Karpas-422 (cell line): Measurements from ENCODE around the gene ATP8B4. TPM values are rescaled to one million over a fixed set of nuclear protein-coding genes. Genes with fewer than 3 reads are reported as not detected.

ENCODE experiments used
- DNase-seq: peaks from one replicate; pipeline ENCODE4 v3.0.0-alpha.2; 2015
- H2AFZ ChIP-seq: fragments of 200-600 bp; sonication (generic); 2 replicates; pipeline ENCODE4 v1.6.1; 2014; ENCODE audit warnings: antibody characterized with exemption, low read length, mixed read lengths
- H3K27ac ChIP-seq: fragments of 200-600 bp; sonication (generic); 2 replicates; pipeline ENCODE4 v1.5.1; 2014; ENCODE audit warnings: mild to moderate bottlenecking, low read length, moderate library complexity
- H3K27me3 ChIP-seq: fragments of 200-600 bp; sonication (generic); 2 replicates; pipeline ENCODE4 v1.6.1; 2014; ENCODE audit warnings: low read length, mixed read lengths
- H3K36me3 ChIP-seq: fragments of 200-600 bp; sonication (generic); 2 replicates; pipeline ENCODE4 v1.6.1; 2014; ENCODE audit warnings: low read length, mixed read lengths; ENCODE audit not compliant: insufficient read depth
- H3K4me1 ChIP-seq: fragments of 200-600 bp; sonication (generic); 2 replicates; pipeline ENCODE4 v1.6.1; 2014; ENCODE audit warnings: mild to moderate bottlenecking, low read length, mixed read lengths
- H3K4me2 ChIP-seq: fragments of 200-600 bp; sonication (generic); 2 replicates; pipeline ENCODE4 v1.6.1; 2014; ENCODE audit warnings: low read length, low read depth, mild to moderate bottlenecking; ENCODE audit not compliant: poor library complexity, severe bottlenecking
- H3K4me3 ChIP-seq: fragments of 200-600 bp; sonication (generic); 2 replicates; pipeline ENCODE4 v1.5.1; 2014; ENCODE audit warnings: mild to moderate bottlenecking, antibody characterized with exemption, low read length, mixed read lengths
- H3K79me2 ChIP-seq: fragments of 200-600 bp; sonication (generic); 2 replicates; pipeline ENCODE4 v1.6.1; 2014; ENCODE audit warnings: mild to moderate bottlenecking, low read length, mixed read lengths
- H3K9ac ChIP-seq: fragments of 200-600 bp; sonication (generic); 2 replicates; pipeline ENCODE4 v1.6.0; 2014; ENCODE audit warnings: low read length
- H3K9me2 ChIP-seq: fragments of 200-600 bp; sonication (generic), shearing (Covaris generic); replicated peaks from 2 replicates; pipeline ENCODE4 v1.6.0; 2014; ENCODE audit warnings: mild to moderate bottlenecking, low read length, moderate library complexity; ENCODE audit not compliant: insufficient read depth
- H3K9me3 ChIP-seq: fragments of 300-700, 200-600 bp; sonication (generic); 2 replicates; pipeline ENCODE4 v1.6.1; 2014; ENCODE audit warnings: low read length, mixed read lengths
- H4K20me1 ChIP-seq: fragments of 200-600 bp; sonication (generic); 2 replicates; pipeline ENCODE4 v1.6.1; 2014; ENCODE audit warnings: mild to moderate bottlenecking, antibody characterized with exemption, low read length, low read depth; ENCODE audit not compliant: insufficient read depth
- total RNA-seq: library from RNA; depleted of rRNA; stranded (reverse); fragments of >200 nt; shearing (Covaris generic); gene quantifications from 2 replicates; pipeline ENCODE4 v1.2.3, GENCODE V29; 2014; ENCODE audit warnings: low replicate concordance

ATP8B4 gene
- total RNA-seq, 1 experiment from 2014 or later: not detected

DNA sequence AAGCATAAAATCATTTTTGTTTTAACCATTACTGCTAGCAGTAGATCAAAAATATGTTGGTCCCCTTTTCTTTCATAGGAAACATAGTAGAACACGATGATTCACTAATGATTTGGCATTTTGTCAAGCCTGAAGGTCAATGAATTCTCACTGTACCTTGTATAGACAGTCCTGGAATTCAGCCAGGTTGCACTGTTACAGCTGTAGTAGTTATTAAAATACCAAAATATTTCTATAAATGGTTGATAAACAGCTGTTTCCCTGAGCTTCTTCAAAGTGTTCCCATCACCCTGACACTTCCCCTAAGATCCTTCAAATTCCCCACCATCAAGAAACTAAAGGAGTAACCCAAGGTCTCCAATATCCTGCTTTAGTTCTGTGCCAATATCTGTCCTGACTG, 200.9 kb downstream of the ATP8B4 start:
- H3K9ac ChIP-seq: no peak overlapping the region
- no peak overlapping the region for H3K4me2 ChIP-seq

DNA sequence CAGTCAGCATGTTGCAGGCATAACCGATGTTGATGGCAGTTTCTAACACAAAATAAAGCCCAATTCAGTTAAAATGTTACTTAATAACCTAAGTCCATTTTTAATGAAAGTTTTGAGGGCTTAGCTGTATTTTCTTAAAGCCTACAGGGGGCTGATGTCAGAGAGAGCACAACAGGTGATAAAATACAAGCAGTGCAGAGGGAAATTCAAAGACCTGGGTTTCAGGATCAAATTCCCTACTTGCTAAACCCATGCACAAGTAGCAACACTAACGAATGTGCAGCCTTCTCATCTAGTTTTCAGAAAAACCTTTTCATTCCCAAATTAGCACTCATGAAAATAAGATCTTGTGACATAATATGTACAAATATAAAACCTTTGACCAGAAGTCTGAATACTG, 202.0 kb downstream of the ATP8B4 start:
- no peaks in the 10 kb centered on the region for H3K4me1 ChIP-seq
- peak; percentile 29 for DNase-seq
- no peak overlapping the region for H3K27ac ChIP-seq

More for the DNA sequence above, 200.9 kb downstream of the ATP8B4 start:
- H4K20me1 ChIP-seq: no peaks in the 10 kb centered on the region
- no peak overlapping the region for H3K4me3 ChIP-seq
- no peaks in the 10 kb centered on the region for H3K4me1 ChIP-seq
- peak; percentile 12 for DNase-seq
- no peaks in the 10 kb centered on the region for H3K36me3 ChIP-seq
- H3K27me3 ChIP-seq: no peaks in the 10 kb centered on the region
- no peaks in the 10 kb centered on the region for H3K79me2 ChIP-seq
- no peak overlapping the region for H3K27ac ChIP-seq
- no peaks in the 10 kb centered on the region for H3K9me2 ChIP-seq
- no peak overlapping the region for H2AFZ ChIP-seq
- no peaks in the 10 kb centered on the region for H3K9me3 ChIP-seq

DNA sequence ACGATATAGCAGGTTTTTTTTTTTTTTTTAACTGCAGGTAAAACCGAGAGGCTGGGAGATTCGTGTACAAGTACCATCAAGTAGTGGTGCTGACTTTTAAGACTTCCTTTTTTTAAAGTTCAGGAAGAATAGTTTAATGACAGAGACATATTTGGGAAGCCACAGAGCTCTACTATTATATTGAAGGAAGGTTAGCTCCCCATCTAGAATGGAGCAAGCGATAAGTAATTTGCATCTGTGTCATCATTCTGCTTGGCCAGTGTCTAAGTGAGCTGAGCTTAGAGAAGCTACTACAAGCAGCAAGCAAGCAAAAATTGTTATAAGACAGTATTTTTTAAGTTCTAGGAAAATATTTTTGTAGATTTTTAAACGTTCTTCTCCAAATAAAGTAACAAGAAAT, 203.2 kb downstream of the ATP8B4 start:
- Histone ChIP-seq H3K27me3 (no peaks in the 10 kb centered on the region), H3K9me3 (no peaks in the 10 kb centered on the region), H3K4me2 (no peak overlapping the region), H3K79me2 (no peaks in the 10 kb centered on the region), H3K36me3 (no peaks in the 10 kb centered on the region), H4K20me1 (no peaks in the 10 kb centered on the region), H3K9me2 (no peaks in the 10 kb centered on the region), H3K4me1 (no peaks in the 10 kb centered on the region), H2AFZ (no peak overlapping the region), H3K9ac (no peak overlapping the region), H3K4me3 (no peak overlapping the region), H3K27ac (no peak overlapping the region)
- no peak for DNase-seq

More for the DNA sequence above, 202.0 kb downstream of the ATP8B4 start:
- H3K9me3 ChIP-seq: no peaks in the 10 kb centered on the region
- H3K27me3 ChIP-seq: no peaks in the 10 kb centered on the region
- no peaks in the 10 kb centered on the region for H3K79me2 ChIP-seq
- no peak overlapping the region for H3K9ac ChIP-seq
- no peak overlapping the region for H2AFZ ChIP-seq
- H3K4me3 ChIP-seq: no peak overlapping the region
- no peaks in the 10 kb centered on the region for H4K20me1 ChIP-seq
- no peaks in the 10 kb centered on the region for H3K36me3 ChIP-seq
- H3K9me2 ChIP-seq: no peaks in the 10 kb centered on the region
- H3K4me2 ChIP-seq: no peak overlapping the region

DNA sequence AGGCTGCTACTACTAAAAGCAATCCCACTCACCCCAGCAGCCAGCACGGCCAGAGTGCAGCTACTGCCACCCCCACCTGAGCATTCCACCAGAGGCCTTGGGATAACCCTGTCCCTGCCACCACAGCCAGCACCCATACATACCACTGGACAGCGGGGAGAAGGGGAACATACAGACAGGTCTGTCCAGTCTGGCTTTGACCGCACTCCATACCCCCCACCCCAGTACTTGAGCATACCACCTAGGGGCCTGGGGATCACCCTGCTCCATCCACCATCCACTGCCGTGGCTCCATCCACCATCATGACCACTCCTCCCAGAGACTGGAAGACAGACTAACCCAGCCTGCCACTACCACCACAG, 210.1 kb downstream of the ATP8B4 start:
- H2AFZ ChIP-seq: no peak overlapping the region
- H3K9me2 ChIP-seq: no peaks in the 10 kb centered on the region
- H3K9me3 ChIP-seq: no peaks in the 10 kb centered on the region
- no peaks in the 10 kb centered on the region for H3K36me3 ChIP-seq
- H4K20me1 ChIP-seq: no peaks in the 10 kb centered on the region
- no peaks in the 10 kb centered on the region for H3K4me1 ChIP-seq
- H3K79me2 ChIP-seq: no peaks in the 10 kb centered on the region
- H3K4me3 ChIP-seq: no peak overlapping the region
- no peak overlapping the region for H3K4me2 ChIP-seq
- no peaks in the 10 kb centered on the region for H3K27me3 ChIP-seq
- no peak overlapping the region for H3K9ac ChIP-seq
- DNase-seq: no peak
- no peak overlapping the region for H3K27ac ChIP-seq

DNA sequence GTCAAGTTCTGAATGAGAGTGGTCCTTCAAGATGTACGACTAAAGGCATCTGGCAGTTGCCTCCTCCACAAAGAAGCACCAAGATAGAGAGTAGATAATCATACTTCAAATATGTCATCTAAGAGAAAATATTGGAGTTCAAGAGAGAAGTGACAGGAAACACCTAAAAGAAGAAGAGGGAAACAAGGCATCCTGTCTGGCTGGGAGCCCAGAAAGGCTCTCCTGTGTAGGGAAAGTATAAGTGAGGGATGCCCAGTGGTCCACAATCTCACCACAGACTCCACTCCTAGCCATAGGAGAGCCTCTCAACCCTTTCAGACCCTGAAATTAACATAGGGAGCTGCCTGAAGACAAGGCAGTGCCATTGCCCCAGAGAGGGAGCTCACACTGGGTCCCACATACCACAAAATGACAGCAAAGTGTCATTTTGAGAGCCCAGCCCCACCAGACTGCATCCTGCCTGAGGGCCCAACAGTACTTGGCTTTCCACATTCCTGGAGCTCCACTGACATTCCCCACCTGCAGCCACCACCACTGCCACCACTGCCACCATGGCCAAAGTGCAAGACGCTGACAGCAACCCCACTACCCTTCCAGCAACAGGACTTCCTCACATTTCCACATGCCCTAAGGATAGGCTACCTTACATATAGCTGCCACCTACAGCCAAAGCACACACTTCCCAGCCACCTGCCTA, 210.6 kb downstream of the ATP8B4 start:
- H3K27ac ChIP-seq: no peak overlapping the region
- H3K27me3 ChIP-seq: no peaks in the 10 kb centered on the region
- no peak overlapping the region for H3K9ac ChIP-seq
- no peaks in the 10 kb centered on the region for H3K9me3 ChIP-seq
- no peaks in the 10 kb centered on the region for H3K36me3 ChIP-seq
- no peak overlapping the region for H3K4me2 ChIP-seq
- no peak overlapping the region for H2AFZ ChIP-seq
- no peak overlapping the region for H3K4me3 ChIP-seq
- H3K9me2 ChIP-seq: no peaks in the 10 kb centered on the region
- no peaks in the 10 kb centered on the region for H3K79me2 ChIP-seq
- DNase-seq: no peak
- H4K20me1 ChIP-seq: no peaks in the 10 kb centered on the region
- no peaks in the 10 kb centered on the region for H3K4me1 ChIP-seq

DNA sequence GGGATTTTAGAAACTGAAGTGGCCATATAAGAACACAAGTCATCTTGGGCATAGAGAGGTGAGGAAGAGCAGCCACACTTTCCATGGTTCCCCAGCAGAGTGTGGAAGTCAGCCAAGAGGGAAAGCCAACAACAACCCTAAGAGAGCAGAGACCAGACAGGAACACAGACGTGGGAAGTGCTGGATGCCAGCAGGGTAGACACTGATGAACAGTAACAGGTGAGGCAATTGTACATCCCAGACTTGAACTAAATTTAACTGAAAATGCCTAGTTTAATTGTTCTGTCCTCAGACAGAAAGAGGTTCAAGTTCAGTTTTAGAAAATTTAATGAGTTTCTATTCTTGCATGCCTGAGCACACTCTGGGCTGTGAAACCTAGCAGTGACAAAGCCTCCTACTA, 212.1 kb downstream of the ATP8B4 start:
- no peak overlapping the region for H2AFZ ChIP-seq

DNA sequence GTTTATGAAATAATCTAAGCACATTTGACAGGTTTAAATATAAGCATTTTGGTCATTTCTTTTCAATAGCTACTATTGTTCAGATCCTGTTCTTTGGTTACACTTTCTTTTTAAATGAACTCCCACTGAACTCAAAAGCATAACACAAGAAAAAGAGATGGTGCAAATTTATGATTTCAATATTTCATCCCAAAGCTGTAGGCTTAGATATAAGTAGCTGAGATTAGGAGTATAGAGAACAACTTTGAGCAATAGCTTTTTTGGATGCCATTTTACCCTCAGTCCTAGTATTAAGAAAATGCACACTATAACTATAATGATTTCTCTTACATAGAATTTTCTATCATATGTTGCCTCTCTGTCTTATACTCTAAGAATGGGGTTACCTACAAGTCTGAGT, 213.8 kb downstream of the ATP8B4 start:
- Histone ChIP-seq H3K4me1 (no peaks in the 10 kb centered on the region), H3K79me2 (no peaks in the 10 kb centered on the region), H4K20me1 (no peaks in the 10 kb centered on the region), H3K27ac (no peak overlapping the region), H3K4me2 (no peak overlapping the region), H2AFZ (no peak overlapping the region), H3K9me3 (no peaks in the 10 kb centered on the region), H3K27me3 (no peaks in the 10 kb centered on the region), H3K9ac (no peak overlapping the region), H3K36me3 (no peaks in the 10 kb centered on the region), H3K4me3 (no peak overlapping the region), H3K9me2 (no peaks in the 10 kb centered on the region)
- no peak for DNase-seq

More for the DNA sequence above, 212.1 kb downstream of the ATP8B4 start:
- Histone ChIP-seq H3K9me2 (no peaks in the 10 kb centered on the region), H3K9me3 (no peaks in the 10 kb centered on the region), H3K4me1 (no peaks in the 10 kb centered on the region), H4K20me1 (no peaks in the 10 kb centered on the region), H3K27ac (no peak overlapping the region), H3K36me3 (no peaks in the 10 kb centered on the region), H3K79me2 (no peaks in the 10 kb centered on the region), H3K4me2 (no peak overlapping the region), H3K27me3 (no peaks in the 10 kb centered on the region), H3K9ac (no peak overlapping the region), H3K4me3 (no peak overlapping the region)
- no peak for DNase-seq

DNA sequence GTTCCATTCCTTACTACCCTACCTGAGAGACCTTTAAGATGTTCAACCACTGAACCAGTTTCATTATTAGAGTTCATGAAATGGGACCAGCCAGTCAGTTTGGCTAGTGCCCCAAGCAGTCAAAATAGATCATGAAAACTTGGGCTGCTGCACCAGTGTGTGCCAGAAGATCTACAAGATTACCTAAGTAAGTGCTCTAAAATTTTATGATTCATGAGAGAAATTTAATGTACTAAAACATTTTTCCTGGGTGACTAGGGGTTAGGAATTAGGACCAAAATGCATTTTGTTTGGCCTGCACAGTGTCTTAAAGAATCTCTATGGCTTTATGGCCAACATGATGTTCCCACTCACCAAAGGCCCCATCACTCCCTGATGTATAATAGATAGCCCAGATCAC, 214.7 kb downstream of the ATP8B4 start:
- no peaks in the 10 kb centered on the region for H3K4me1 ChIP-seq
- H3K4me2 ChIP-seq: no peak overlapping the region
- H3K27me3 ChIP-seq: no peaks in the 10 kb centered on the region
- DNase-seq: no peak
- H2AFZ ChIP-seq: no peak overlapping the region
- no peaks in the 10 kb centered on the region for H3K79me2 ChIP-seq
- no peak overlapping the region for H3K4me3 ChIP-seq
- H3K27ac ChIP-seq: no peak overlapping the region
- no peaks in the 10 kb centered on the region for H4K20me1 ChIP-seq
- no peaks in the 10 kb centered on the region for H3K9me3 ChIP-seq
- no peak overlapping the region for H3K9ac ChIP-seq
- no peaks in the 10 kb centered on the region for H3K36me3 ChIP-seq
- H3K9me2 ChIP-seq: no peaks in the 10 kb centered on the region
